ENCODE data around the gene APMAP.

- no peak for TF ChIP-seq CTCF (IDR thresholded peaks at IDR 0.05)
- TF ChIP-seq EZH2 (IDR thresholded peaks at IDR 0.05) = no peak
Measured at GRCh38 chr20:25033265-25033923, 40.8 kb upstream of the APMAP start.

All from neural progenitor cell (in vitro differentiated cells).